AG09319 (cell line): ENCODE results near the gene GSK3B.

ENCODE experiments used
- DNase-seq: peaks from one replicate; pipeline ENCODE4 v3.0.0-alpha.2; 2010; ENCODE audit warnings: low read depth; ENCODE audit errors: extremely low read depth
- CTCF ChIP-seq: IDR thresholded peaks from 2 replicates; pipeline ENCODE4 v1.5.1; 2011; ENCODE audit warnings: low read depth, mild to moderate bottlenecking, inconsistent platforms, low read length, moderate library complexity

GSK3B gene

GRCh38 chr3:119864476-119864875 lies 229.8 kb downstream of the GSK3B start:
- DNase-seq, result no peak
- TF ChIP-seq CTCF, result no peak

DNA sequence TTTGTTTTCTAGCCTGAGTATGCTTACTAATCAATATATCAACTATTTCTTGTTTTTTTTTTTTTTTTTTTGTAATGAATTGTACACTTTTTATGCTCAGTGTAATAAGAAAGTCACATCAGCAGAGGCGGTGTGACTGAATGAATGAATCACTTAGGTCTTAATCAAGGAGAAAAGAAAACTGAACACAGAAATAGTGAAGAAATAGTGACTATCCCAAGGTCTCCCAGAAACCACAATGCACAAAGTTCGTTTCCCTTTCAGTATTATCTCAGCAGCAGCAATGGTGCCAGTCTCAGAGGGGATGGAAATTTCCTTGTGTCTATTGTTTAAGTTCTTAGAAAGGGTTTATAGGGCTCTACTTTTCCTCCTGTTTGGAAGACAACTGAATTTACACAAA lies 231.6 kb downstream of the GSK3B start:
- DNase-seq, result no peak
- no peak for TF ChIP-seq CTCF

- no peak for TF ChIP-seq CTCF
- no peak for DNase-seq
Measured at GRCh38 chr3:119861681-119862080, 232.6 kb downstream of the GSK3B start.

- no peak for TF ChIP-seq CTCF
- no peak for DNase-seq
Measured at GRCh38 chr3:119859728-119860127, 234.5 kb downstream of the GSK3B start.

GRCh38 chr3:119858957-119859356 lies 235.3 kb downstream of the GSK3B start:
- no peak for TF ChIP-seq CTCF
- DNase-seq, result no peak

DNA sequence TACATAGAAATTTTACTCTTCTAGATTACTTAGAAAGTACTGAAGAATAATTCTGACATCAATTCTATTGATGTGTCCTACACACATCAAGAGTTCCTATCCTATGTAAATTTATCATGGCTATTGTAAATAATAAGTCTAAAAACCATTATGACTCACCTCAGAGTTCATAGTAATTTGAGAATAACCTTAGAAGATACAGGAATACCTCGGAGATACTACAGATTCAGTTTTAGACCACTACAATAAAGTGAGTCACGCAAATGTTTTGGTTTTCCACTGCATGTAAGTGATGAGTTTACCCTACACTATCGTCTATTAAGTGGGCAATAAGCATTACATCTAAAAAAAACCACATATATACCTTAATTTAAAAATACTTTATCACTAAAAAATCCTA lies 237.6 kb downstream of the GSK3B start:
- no peak for DNase-seq
- TF ChIP-seq CTCF, result no peak

DNA sequence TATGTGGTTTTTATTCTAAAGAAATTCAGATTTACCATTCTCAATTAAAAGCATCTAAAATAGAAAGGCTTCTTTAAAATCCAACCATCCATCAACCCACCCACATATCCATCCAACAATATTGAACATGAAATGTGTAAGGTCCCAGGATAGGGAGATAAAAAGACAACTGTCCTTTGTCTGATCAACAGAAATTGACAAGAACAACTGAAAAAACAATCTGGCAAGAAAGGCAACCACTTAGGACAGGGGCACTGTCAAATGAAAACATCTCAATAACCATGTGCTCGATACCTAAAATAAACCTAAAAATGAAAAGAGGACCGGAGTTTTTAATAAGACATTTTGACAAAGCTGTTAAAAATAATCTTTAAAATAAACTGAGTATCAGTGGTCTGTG lies 245.1 kb downstream of the GSK3B start:
- DNase-seq, result no peak

More for the DNA sequence above, 245.1 kb downstream of the GSK3B start:
- no peak for TF ChIP-seq CTCF
